Measurements from ENCODE around the gene HAGH.

The HAGH gene

DNA sequence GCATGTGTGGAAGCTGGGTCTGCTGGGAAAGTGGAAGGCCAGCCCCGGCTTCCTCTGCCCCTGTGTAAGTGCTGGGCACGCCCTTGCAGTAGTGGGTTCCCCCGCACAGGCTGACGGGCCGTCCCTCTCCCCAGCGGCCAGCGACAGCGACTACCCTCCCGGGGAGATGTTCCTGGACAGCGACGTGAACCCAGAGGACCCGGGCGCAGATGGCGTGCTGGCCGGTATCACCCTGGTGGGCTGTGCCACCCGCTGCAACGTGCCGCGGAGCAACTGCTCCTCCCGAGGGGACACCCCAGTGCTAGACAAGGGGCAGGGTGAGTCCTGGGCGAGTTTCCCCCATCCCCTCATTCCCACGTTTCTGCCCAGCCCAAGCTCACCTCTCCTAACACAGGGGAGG lies 60.8 kb downstream of the HAGH start:
- no peaks in the 10 kb centered on the region for H3K27me3 Mint-ChIP-seq
- H3K4me3 Mint-ChIP-seq: no peak overlapping the region
- no peaks in the 10 kb centered on the region for H3K9me3 Mint-ChIP-seq
- ATAC-seq (ENCODE audit: low read depth): no peak
- no peak for DNase-seq (ENCODE audit: low spot score in 2 of 2)
- peaks cover 16% of the 10 kb centered on the region for H3K36me3 Mint-ChIP-seq
- peaks cover 2% of the 10 kb centered on the region for H3K4me1 Mint-ChIP-seq
- H3K27ac Mint-ChIP-seq: no peak overlapping the region

DNA sequence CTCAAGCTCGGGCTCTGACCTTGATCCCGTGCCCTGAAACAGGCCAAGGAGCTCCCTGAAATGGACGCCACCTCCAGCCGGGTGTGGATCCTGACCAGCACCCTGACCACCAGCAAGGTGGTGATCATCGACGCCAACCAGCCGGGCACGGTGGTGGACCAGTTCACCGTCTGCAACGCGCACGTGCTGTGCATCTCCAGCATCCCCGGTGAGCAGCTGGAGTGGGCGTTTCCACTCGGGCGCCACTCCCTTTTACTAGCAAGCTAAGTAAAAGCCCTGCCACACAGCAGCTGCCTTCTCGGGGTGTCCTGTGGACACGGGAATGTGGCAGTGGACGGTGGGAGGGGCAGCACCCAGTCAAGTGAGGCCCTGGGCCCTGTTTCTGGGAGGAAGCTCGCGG lies 61.7 kb downstream of the HAGH start:
- Mint-ChIP-seq H3K36me3 (peaks cover 15% of the 10 kb centered on the region), H3K27me3 (no peaks in the 10 kb centered on the region), H3K4me3 (no peak overlapping the region), H3K4me1 (peaks cover under 1% of the 10 kb centered on the region), H3K27ac (no peak overlapping the region), H3K9me3 (no peaks in the 10 kb centered on the region)
- ATAC-seq (ENCODE audit: low read depth) (no peak), DNase-seq (ENCODE audit: low spot score in 2 of 2) (no peak)

DNA sequence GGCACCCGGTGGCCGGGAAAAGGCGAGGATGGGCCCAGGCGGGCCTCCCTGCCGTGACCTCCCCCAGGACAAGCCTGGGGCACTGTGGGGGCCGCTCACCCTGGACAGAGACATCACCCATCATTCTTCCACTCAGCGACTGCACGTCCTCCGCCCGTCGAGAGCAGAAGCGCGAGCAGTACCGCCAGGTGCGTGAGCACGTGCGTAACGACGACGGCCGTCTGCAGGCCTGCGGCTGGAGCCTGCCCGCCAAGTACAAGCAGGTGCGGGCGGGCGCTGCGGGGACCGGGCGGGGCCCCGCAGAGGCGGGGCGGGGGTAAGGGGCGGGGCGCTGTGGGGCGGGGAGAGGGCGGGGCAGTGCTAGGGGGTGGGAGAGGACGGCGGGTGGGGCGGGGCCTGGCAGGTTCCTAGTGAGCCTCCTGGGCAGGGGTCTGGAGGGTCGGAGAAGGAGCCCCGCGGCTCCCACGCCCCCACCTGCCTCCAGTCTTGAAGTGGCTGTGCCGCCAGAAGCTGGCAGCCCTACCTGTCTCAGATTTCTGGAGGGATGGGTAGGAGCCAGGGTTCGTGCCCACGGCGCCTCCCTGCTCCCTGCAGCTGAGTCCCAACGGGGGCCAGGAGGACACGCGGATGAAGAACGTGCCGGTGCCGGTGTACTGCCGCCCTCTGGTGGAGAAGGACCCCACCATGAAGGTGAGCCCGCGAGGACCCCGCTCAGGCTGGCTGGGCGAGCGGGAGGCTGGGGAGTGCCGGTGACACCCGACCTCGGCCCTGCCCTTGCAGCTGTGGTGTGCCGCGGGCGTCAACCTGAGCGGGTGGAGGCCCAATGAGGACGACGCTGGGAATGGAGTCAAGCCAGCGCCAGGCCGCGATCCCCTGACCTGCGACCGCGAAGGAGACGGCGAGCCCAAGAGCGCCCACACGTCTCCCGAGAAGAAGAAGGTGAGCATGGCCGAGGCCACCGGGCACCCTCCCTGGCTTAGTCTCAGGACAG lies 62.8 kb downstream of the HAGH start:
- no peak for DNase-seq (ENCODE audit: low spot score in 2 of 2)
- no peaks in the 10 kb centered on the region for H3K27me3 Mint-ChIP-seq
- H3K36me3 Mint-ChIP-seq: peaks cover 15% of the 10 kb centered on the region
- ATAC-seq (ENCODE audit: low read depth): no peak
- H3K27ac Mint-ChIP-seq: no peak overlapping the region
- no peak overlapping the region for H3K4me3 Mint-ChIP-seq
- H3K4me1 Mint-ChIP-seq: no peaks in the 10 kb centered on the region
- H3K9me3 Mint-ChIP-seq: no peaks in the 10 kb centered on the region

DNA sequence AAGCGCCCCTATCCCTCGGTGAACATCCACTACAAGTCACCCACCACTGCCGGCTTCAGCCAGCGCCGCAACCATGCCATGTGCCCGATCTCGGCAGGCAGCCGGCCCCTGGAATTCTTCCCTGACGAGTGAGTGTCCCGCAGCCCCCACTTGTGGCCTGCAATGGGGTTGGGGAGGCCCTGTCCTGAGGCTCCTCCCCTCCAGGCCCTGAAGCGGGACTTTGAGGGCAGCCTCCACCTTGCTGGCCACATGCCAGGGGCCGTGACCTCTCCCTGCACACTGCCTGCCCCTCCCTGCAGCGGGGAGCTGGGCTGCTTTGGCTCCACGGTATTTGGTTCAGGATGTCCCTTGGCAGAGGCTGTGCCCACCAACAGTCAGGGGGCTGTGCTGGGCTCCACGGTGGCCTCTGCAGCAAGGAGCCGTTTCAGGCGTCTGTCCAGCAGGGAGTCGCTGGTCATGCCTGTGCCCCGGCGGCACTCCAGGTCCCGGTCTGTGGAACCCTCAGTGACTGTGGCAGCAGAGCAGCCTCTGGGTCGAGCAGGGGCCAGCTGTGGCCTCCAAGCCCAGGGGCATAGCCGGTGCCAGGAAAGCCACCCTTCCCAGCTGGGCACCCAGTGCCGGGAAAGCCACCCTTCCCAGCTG lies 63.6 kb downstream of the HAGH start:
- peaks cover 11% of the 10 kb centered on the region for H3K36me3 Mint-ChIP-seq
- H3K9me3 Mint-ChIP-seq: no peaks in the 10 kb centered on the region
- no peak for ATAC-seq (ENCODE audit: low read depth)
- H3K4me3 Mint-ChIP-seq: no peak overlapping the region
- no peaks in the 10 kb centered on the region for H3K4me1 Mint-ChIP-seq
- DNase-seq (ENCODE audit: low spot score in 2 of 2): no peak
- H3K27me3 Mint-ChIP-seq: no peaks in the 10 kb centered on the region
- H3K27ac Mint-ChIP-seq: no peak overlapping the region

DNA sequence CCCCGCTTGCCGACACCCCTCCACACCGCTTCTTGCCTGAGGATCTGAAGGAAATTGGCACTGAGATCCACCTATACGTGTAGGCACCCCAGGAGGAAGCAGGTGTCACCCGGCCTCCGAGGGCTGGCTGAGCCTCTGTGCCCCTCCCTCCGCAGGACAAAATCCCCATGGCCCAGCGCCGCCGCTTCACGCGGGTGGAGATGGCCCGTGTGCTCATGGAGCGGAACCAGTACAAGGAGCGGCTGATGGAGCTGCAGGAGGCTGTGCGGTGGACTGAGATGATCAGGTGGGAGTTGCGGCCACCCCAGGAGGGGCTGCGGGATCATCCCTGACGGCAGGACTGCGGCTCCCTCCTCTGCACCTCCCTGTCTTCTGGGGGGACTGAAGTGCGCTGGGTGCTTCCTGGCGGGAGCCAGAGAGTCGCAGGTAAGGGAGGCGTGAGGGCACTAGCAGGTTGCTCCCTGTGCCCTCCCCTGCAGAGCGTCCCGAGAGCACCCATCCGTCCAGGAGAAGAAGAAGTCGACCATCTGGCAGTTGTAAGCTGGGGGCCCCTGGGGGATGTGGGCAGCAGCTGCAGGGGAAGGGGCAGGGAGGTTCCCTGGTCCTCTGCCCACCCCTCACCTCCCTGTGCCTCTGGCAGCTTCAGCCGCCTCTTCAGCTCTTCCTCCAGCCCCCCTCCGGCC lies 64.3 kb downstream of the HAGH start:
- DNase-seq (ENCODE audit: low spot score in 2 of 2) (no peak), ATAC-seq (ENCODE audit: low read depth) (no peak)
- Mint-ChIP-seq H3K27ac (no peak overlapping the region), H3K9me3 (no peaks in the 10 kb centered on the region), H3K27me3 (no peaks in the 10 kb centered on the region), H3K36me3 (peaks cover 11% of the 10 kb centered on the region), H3K4me1 (no peaks in the 10 kb centered on the region), H3K4me3 (no peak overlapping the region)

DNA sequence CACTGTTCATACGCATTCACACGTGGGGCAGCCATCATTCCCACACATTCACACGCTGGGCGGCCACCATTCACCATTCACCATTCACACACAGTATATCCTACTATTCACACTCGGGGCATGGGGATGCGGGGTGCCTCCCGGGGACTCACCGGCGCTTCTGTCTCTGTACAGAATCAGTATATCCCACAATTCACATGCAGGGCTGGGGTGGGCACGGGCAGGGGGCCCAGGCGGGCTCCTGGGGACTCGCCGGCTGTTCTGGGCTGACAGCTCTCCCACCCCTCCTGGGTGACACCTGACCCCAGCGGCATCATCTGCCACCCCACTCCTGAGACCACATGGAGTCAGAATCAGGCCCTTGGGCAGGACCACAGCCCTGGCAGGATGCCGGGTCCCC lies 64.9 kb downstream of the HAGH start:
- Mint-ChIP-seq H3K4me1 (no peaks in the 10 kb centered on the region), H3K27me3 (no peaks in the 10 kb centered on the region), H3K4me3 (no peak overlapping the region), H3K9me3 (no peaks in the 10 kb centered on the region), H3K36me3 (peaks cover 9% of the 10 kb centered on the region), H3K27ac (no peak overlapping the region)
- DNase-seq (ENCODE audit: low spot score in 2 of 2) (no peak), ATAC-seq (ENCODE audit: low read depth) (no peak)

DNA sequence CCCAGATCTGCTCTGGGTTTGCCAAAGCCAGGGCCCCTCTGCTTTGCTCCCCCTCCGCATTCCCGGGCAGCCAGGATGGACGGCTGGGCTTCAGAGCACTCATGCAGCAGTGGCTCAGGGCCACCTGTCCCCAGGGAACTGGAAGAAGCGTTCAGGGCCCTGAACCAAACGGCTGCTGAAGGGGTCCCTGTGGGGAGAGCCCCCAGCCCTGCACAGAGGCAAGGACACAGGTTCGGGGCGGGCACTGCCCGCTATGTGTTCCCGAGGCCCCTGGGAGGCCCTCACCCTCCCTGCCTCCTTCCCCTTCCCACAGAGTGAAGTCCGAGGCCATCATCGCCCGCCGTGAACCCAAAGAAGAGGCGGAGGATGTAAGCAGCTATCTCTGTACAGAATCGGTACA lies 65.7 kb downstream of the HAGH start:
- H3K9me3 Mint-ChIP-seq: no peaks in the 10 kb centered on the region
- ATAC-seq (ENCODE audit: low read depth): no peak
- H3K27me3 Mint-ChIP-seq: no peaks in the 10 kb centered on the region
- no peak overlapping the region for H3K4me3 Mint-ChIP-seq
- DNase-seq (ENCODE audit: low spot score in 2 of 2): no peak
- no peak overlapping the region for H3K27ac Mint-ChIP-seq
- no peaks in the 10 kb centered on the region for H3K4me1 Mint-ChIP-seq
- peaks cover 10% of the 10 kb centered on the region for H3K36me3 Mint-ChIP-seq

DNA sequence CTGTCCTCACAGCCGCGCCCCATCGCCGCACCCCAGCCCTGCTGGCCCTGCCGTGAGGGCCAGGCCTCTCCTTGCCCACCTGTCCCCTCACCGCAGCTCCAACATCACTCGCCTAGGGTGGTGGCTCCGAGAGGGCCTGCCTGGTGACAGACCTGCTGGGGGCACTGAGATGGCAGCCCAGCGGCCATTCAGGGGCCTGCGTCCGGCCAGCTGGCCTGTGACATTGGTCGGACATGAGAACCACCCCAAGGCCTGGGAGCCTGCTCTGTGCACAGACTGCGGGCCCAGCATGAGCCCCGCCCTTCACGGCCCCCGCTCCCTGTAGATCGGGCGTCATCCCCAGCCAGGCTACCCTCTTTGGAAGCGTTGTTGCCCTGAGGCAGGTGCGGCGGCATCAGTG lies 67.1 kb downstream of the HAGH start:
- Mint-ChIP-seq H3K4me1 (no peaks in the 10 kb centered on the region), H3K27ac (no peak overlapping the region), H3K4me3 (no peak overlapping the region), H3K36me3 (peaks cover 16% of the 10 kb centered on the region), H3K9me3 (no peaks in the 10 kb centered on the region), H3K27me3 (no peaks in the 10 kb centered on the region)
- no peak for DNase-seq (ENCODE audit: low spot score in 2 of 2)
- ATAC-seq (ENCODE audit: low read depth): no peak

DNA sequence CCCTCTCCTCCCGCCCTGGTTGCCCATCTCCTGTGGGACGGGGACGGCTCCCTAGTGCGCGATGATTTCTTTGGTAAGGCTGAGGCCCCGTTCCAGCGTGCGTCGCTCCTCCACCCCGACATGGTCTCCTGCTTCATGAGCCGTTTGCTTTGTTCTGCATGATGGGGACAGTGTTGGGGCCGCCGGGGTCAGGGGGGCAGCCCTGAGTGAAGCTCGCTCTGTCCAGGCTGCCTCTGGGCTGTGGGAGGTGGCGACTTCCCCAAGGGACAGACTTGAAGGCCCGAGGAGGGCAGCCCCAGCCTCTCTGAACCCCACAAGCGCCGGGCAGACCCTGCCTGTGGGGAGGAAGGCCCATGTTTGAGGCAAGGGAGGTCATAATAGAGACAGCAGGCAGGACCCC lies 67.7 kb downstream of the HAGH start:
- Mint-ChIP-seq H3K9me3 (no peaks in the 10 kb centered on the region), H3K36me3 (peaks cover 16% of the 10 kb centered on the region), H3K27ac (no peak overlapping the region), H3K4me1 (no peaks in the 10 kb centered on the region), H3K27me3 (no peaks in the 10 kb centered on the region), H3K4me3 (no peak overlapping the region)
- no peak for ATAC-seq (ENCODE audit: low read depth)
- no peak for DNase-seq (ENCODE audit: low spot score in 2 of 2)

DNA sequence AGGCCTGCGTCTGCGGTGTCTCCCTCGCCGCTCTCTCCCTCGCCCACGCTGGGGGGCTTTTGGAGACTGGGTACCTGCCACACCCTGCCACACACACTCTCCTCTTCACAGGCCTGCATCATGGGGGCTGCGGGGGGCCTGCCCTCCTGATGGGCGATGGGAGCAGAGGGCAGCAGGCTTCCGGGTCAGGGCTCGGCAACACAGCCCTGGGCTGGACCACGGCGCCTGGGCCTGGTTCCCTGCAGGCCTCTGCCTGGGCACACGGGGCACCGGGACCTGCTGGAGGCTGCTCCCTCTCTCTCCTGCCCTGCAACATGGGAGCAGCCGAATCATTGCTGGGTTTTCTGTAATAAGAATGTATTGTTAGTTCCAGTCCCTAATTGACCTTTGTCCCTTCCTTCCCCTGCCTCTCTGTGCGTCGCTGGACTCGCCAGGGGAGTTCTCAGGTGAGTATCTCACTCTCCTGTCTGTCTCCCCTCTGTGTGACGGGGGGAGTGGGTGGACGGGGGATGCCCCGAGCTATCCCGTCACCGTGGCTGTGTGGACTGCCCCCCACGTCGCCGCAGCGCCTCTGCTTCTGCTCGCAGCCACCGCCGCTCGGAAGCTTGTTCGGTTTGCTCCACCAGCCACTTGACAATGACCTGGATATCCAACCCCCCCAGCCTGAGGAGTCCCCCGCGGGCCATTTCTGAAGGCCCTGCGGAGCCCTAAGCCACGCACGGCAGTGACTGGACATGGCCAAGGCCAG lies 68.7 kb downstream of the HAGH start:
- H3K4me3 Mint-ChIP-seq: no peak overlapping the region

More for the DNA sequence above, 68.7 kb downstream of the HAGH start:
- H3K36me3 Mint-ChIP-seq: peaks cover 16% of the 10 kb centered on the region
- ATAC-seq (ENCODE audit: low read depth): no peak
- no peaks in the 10 kb centered on the region for H3K4me1 Mint-ChIP-seq
- no peaks in the 10 kb centered on the region for H3K9me3 Mint-ChIP-seq
- H3K27me3 Mint-ChIP-seq: no peaks in the 10 kb centered on the region
- H3K27ac Mint-ChIP-seq: no peak overlapping the region
- DNase-seq (ENCODE audit: low spot score in 2 of 2): no peak

Measured in memory B cell (primary cell).